Measurements from ENCODE around the gene SLC7A7.
A peak's percentile ranks its signal among the peaks of the same experiment; 100 is the strongest.

Gene SLC7A7

GRCh38 chr14:22768947-22769346 is 46.3 kb downstream of the SLC7A7 start:
- Histone ChIP-seq H3K4ac (ENCODE audit: low read depth, low read length) (no peak overlapping the region), H4K8ac (ENCODE audit: low read depth, low read length) (no peak overlapping the region), H2BK5ac (ENCODE audit: low read depth, low read length, poor library complexity) (no peak overlapping the region), H3K9ac (ENCODE audit: low read length) (no peak overlapping the region), H3K27ac (ENCODE audit: low read depth, low read length) (no peak overlapping the region), H2BK12ac (ENCODE audit: low read length) (no peak overlapping the region), H4K12ac (ENCODE audit: low read depth, low read length) (no peak overlapping the region), H2AK5ac (ENCODE audit: low read length) (no peak overlapping the region), H3K18ac (ENCODE audit: low read length) (no peak overlapping the region), H2BK120ac (ENCODE audit: insufficient read depth, low read length, poor library complexity) (no peak overlapping the region), H3K23ac (ENCODE audit: low read length) (no peak overlapping the region), H3K4me2 (ENCODE audit: low read length) (no peak overlapping the region), H3K27me3 (ENCODE audit: insufficient read depth, low read length) (no peaks in the 10 kb centered on the region), H3K79me2 (ENCODE audit: control insufficient read depth, insufficient read depth, low read length, poor library complexity) (peaks cover 7% of the 10 kb centered on the region), H2AFZ (ENCODE audit: insufficient read depth, low read length, poor library complexity) (no peak overlapping the region), H4K91ac (ENCODE audit: low read depth, low read length) (no peak overlapping the region), H3K14ac (ENCODE audit: low read length) (no peak overlapping the region), H3K4me1 (ENCODE audit: control insufficient read depth in 1 of 2, insufficient read depth in 2 of 2, low read length in 2 of 2) (peaks cover 3 to 4% of the 10 kb centered on the region in 2 experiments), H3K4me3 (ENCODE audit: low read depth, low read length) (no peak overlapping the region), H3K36me3 (ENCODE audit: control insufficient read depth in 1 of 2, insufficient read depth in 2 of 2, low read length in 2 of 2) (peaks cover 25 to 40% of the 10 kb centered on the region in 2 experiments), H3K79me1 (ENCODE audit: low read length) (peaks cover 9% of the 10 kb centered on the region), H3K9me3 (ENCODE audit: insufficient read depth, low read depth, low read length) (peaks cover 1% of the 10 kb centered on the region)
- WGBS (ENCODE audit: extremely low coverage, insufficient coverage, insufficient read length), result no CpG with 5 or more reads among the region's 4 CpGs
- no peak for DNase-seq

GRCh38 chr14:22767323-22767589 is 48.0 kb downstream of the SLC7A7 start:
- no CpG with 5 or more reads among the region's 6 CpGs for WGBS (ENCODE audit: extremely low coverage, insufficient coverage, insufficient read length)
- peaks cover 1% of the 10 kb centered on the region for H3K9me3 ChIP-seq (ENCODE audit: insufficient read depth, low read depth, low read length)
- H3K9ac ChIP-seq (ENCODE audit: low read length), result peak overlapping the region; percentile 83
- H3K14ac ChIP-seq (ENCODE audit: low read length), result no peak overlapping the region
- no peak overlapping the region for H3K23ac ChIP-seq (ENCODE audit: low read length)
- H4K12ac ChIP-seq (ENCODE audit: low read depth, low read length), result no peak overlapping the region
- H3K4ac ChIP-seq (ENCODE audit: low read depth, low read length), result no peak overlapping the region
- peaks cover 17 to 30% of the 10 kb centered on the region in 2 experiments for H3K36me3 ChIP-seq (ENCODE audit: control insufficient read depth in 1 of 2, insufficient read depth in 2 of 2, low read length in 2 of 2)
- H3K18ac ChIP-seq (ENCODE audit: low read length), result no peak overlapping the region
- H3K4me1 ChIP-seq (ENCODE audit: control insufficient read depth in 1 of 2, insufficient read depth in 2 of 2, low read length in 2 of 2), result peaks cover 3 to 4% of the 10 kb centered on the region in 2 experiments
- H4K8ac ChIP-seq (ENCODE audit: low read depth, low read length), result no peak overlapping the region
- H4K91ac ChIP-seq (ENCODE audit: low read depth, low read length), result no peak overlapping the region
- peaks cover 7% of the 10 kb centered on the region for H3K79me2 ChIP-seq (ENCODE audit: control insufficient read depth, insufficient read depth, low read length, poor library complexity)
- peak overlapping the region; percentile 95 for H3K4me3 ChIP-seq (ENCODE audit: low read depth, low read length)
- no peak overlapping the region for H2BK5ac ChIP-seq (ENCODE audit: low read depth, low read length, poor library complexity)
- H2AK5ac ChIP-seq (ENCODE audit: low read length), result no peak overlapping the region
- no peak overlapping the region for H2BK12ac ChIP-seq (ENCODE audit: low read length)
- H2BK120ac ChIP-seq (ENCODE audit: insufficient read depth, low read length, poor library complexity), result no peak overlapping the region
- DNase-seq, result no peak
- no peaks in the 10 kb centered on the region for H3K27me3 ChIP-seq (ENCODE audit: insufficient read depth, low read length)
- no peak overlapping the region for H3K27ac ChIP-seq (ENCODE audit: low read depth, low read length)
- peaks cover 9% of the 10 kb centered on the region for H3K79me1 ChIP-seq (ENCODE audit: low read length)
- peak overlapping the region; percentile 97 for H2AFZ ChIP-seq (ENCODE audit: insufficient read depth, low read length, poor library complexity)
- H3K4me2 ChIP-seq (ENCODE audit: low read length), result peak overlapping the region; percentile 77

GRCh38 chr14:22766457-22767322 is 48.5 kb downstream of the SLC7A7 start, which contains the start of gene OXA1L:
OXA1L (plus strand) TSS chr14:22766688; CDS start chr14:22766702, 14 bp downstream.
- H3K27ac ChIP-seq (ENCODE audit: low read depth, low read length), result peak within 1 kb of the TSS; percentile 23
- peaks cover 3 to 4% of the 10 kb centered on the region in 2 experiments for H3K4me1 ChIP-seq (ENCODE audit: control insufficient read depth in 1 of 2, insufficient read depth in 2 of 2, low read length in 2 of 2)
- peak within 1 kb of the TSS; percentile 48 for H2BK120ac ChIP-seq (ENCODE audit: insufficient read depth, low read length, poor library complexity)
- WGBS (ENCODE audit: extremely low coverage, insufficient coverage, insufficient read length), result no CpG with 5 or more reads among the region's 56 CpGs
- peak within 1 kb of the TSS; percentile 77 for H3K4me2 ChIP-seq (ENCODE audit: low read length)
- H3K4ac ChIP-seq (ENCODE audit: low read depth, low read length), result peak within 1 kb of the TSS; percentile 65
- peaks cover 9% of the 10 kb centered on the region for H3K79me1 ChIP-seq (ENCODE audit: low read length)
- H2AFZ ChIP-seq (ENCODE audit: insufficient read depth, low read length, poor library complexity), result peak within 1 kb of the TSS; percentile 97
- no peaks in the 10 kb centered on the region for H3K27me3 ChIP-seq (ENCODE audit: insufficient read depth, low read length)
- peak within 1 kb of the TSS; percentile 83 for H3K9ac ChIP-seq (ENCODE audit: low read length)
- no peak within 1 kb of the TSS for H3K23ac ChIP-seq (ENCODE audit: low read length)
- peak within 1 kb of the TSS; percentile 99 for H4K12ac ChIP-seq (ENCODE audit: low read depth, low read length)
- peak; percentile 92 to 99 for DNase-seq
- H4K91ac ChIP-seq (ENCODE audit: low read depth, low read length), result peak within 1 kb of the TSS; percentile 86
- H3K14ac ChIP-seq (ENCODE audit: low read length), result peak within 1 kb of the TSS; percentile 89
- H3K79me2 ChIP-seq (ENCODE audit: control insufficient read depth, insufficient read depth, low read length, poor library complexity), result peaks cover 7% of the 10 kb centered on the region
- H3K18ac ChIP-seq (ENCODE audit: low read length), result peak within 1 kb of the TSS; percentile 57
- H2BK5ac ChIP-seq (ENCODE audit: low read depth, low read length, poor library complexity), result peak within 1 kb of the TSS; percentile 65
- peak within 1 kb of the TSS; percentile 95 for H3K4me3 ChIP-seq (ENCODE audit: low read depth, low read length)
- peak within 1 kb of the TSS; percentile 97 for H4K8ac ChIP-seq (ENCODE audit: low read depth, low read length)
- H3K9me3 ChIP-seq (ENCODE audit: insufficient read depth, low read depth, low read length), result peaks cover 1% of the 10 kb centered on the region
- H3K36me3 ChIP-seq (ENCODE audit: control insufficient read depth in 1 of 2, insufficient read depth in 2 of 2, low read length in 2 of 2), result peaks cover 15 to 28% of the 10 kb centered on the region in 2 experiments
- H2AK5ac ChIP-seq (ENCODE audit: low read length), result peak within 1 kb of the TSS; percentile 48
- no peak within 1 kb of the TSS for H2BK12ac ChIP-seq (ENCODE audit: low read length)

- no peak overlapping the region for H2AFZ ChIP-seq (ENCODE audit: insufficient read depth, low read length, poor library complexity)
- no CpG with 5 or more reads among the region's 4 CpGs for WGBS (ENCODE audit: extremely low coverage, insufficient coverage, insufficient read length)
Measured at GRCh38 chr14:22764382-22764781, 50.9 kb downstream of the SLC7A7 start.

More at GRCh38 chr14:22764382-22764781, 50.9 kb downstream of the SLC7A7 start:
- no peak overlapping the region for H4K8ac ChIP-seq (ENCODE audit: low read depth, low read length)
- peaks cover 2 to 6% of the 10 kb centered on the region in 2 experiments for H3K36me3 ChIP-seq (ENCODE audit: control insufficient read depth in 1 of 2, insufficient read depth in 2 of 2, low read length in 2 of 2)
- peaks cover 9% of the 10 kb centered on the region for H3K79me1 ChIP-seq (ENCODE audit: low read length)
- H3K27me3 ChIP-seq (ENCODE audit: insufficient read depth, low read length), result no peaks in the 10 kb centered on the region
- H3K79me2 ChIP-seq (ENCODE audit: control insufficient read depth, insufficient read depth, low read length, poor library complexity), result peaks cover 7% of the 10 kb centered on the region
- no peak overlapping the region for H4K12ac ChIP-seq (ENCODE audit: low read depth, low read length)
- no peak overlapping the region for H2BK120ac ChIP-seq (ENCODE audit: insufficient read depth, low read length, poor library complexity)
- H4K91ac ChIP-seq (ENCODE audit: low read depth, low read length), result no peak overlapping the region
- no peak overlapping the region for H2BK12ac ChIP-seq (ENCODE audit: low read length)
- no peak for DNase-seq
- H2BK5ac ChIP-seq (ENCODE audit: low read depth, low read length, poor library complexity), result no peak overlapping the region
- H3K18ac ChIP-seq (ENCODE audit: low read length), result no peak overlapping the region
- H3K4me1 ChIP-seq (ENCODE audit: control insufficient read depth in 1 of 2, insufficient read depth in 2 of 2, low read length in 2 of 2), result peaks cover 3 to 4% of the 10 kb centered on the region in 2 experiments
- H3K9me3 ChIP-seq (ENCODE audit: insufficient read depth, low read depth, low read length), result no peaks in the 10 kb centered on the region
- no peak overlapping the region for H3K14ac ChIP-seq (ENCODE audit: low read length)
- H3K23ac ChIP-seq (ENCODE audit: low read length), result no peak overlapping the region
- H3K4me2 ChIP-seq (ENCODE audit: low read length), result no peak overlapping the region
- no peak overlapping the region for H3K4ac ChIP-seq (ENCODE audit: low read depth, low read length)
- H2AK5ac ChIP-seq (ENCODE audit: low read length), result no peak overlapping the region
- no peak overlapping the region for H3K9ac ChIP-seq (ENCODE audit: low read length)
- H3K4me3 ChIP-seq (ENCODE audit: low read depth, low read length), result no peak overlapping the region
- H3K27ac ChIP-seq (ENCODE audit: low read depth, low read length), result no peak overlapping the region

All from trophoblast cell (in vitro differentiated cells and primary cell).